ENCODE measurements around the gene NPB.

NPB gene

GRCh38 chr17:81870131-81870980 lies 31.7 kb upstream of the NPB start:
- peak; percentile 52 for DNase-seq

DNA sequence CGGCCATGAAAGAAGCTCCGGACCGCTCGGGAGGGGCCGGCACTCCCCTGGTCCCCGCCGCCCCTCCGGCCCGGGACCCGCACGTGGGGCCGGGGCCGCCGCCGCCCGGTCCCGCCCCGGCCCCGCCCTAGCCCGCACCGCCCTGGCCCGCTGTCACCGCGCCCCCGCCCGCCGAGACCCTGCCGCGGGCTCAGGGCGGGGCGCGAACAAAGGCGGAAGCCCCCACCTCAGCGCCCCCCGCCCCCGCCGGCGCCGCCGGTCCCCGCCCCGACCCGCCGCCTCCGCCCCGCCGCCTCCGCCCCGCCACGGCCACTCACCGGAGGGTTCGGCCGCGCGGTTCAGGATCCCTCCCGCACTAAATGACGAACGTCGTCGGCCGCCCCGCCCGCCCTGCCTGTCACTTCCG lies 31.1 kb upstream of the NPB start, which contains the start of gene ARHGDIA:
Gene ARHGDIA (minus strand): TSS at position 357 of the 406 bp plus-strand sequence. CDS start 1,407 bp downstream, outside the sequence.
- DNase-seq = no peak

- peak; percentile 97 for DNase-seq
Observed at GRCh38 chr17:81871387-81872230, 30.4 kb upstream of the NPB start.

- no peak for DNase-seq
Observed at GRCh38 chr17:81877569-81877968, 24.5 kb upstream of the NPB start.

DNA sequence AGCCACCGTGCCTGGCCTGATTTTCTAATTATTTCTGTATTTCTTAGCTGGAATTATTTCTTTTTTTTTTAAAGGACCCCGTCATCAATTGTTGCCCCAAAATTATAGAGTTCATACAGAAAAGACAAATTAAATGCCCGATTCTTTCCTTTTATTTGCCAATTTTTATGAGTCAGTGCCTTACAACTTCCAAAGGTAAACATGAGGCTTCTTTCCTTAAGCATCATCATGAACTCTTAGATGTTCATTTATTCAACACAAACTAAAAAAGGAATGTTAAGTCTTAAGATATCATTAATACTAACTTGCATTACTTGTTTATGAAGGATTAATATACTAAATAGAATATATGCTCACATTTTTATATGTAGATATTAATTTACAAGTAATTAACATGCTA lies 23.7 kb upstream of the NPB start:
- DNase-seq = no peak

DNA sequence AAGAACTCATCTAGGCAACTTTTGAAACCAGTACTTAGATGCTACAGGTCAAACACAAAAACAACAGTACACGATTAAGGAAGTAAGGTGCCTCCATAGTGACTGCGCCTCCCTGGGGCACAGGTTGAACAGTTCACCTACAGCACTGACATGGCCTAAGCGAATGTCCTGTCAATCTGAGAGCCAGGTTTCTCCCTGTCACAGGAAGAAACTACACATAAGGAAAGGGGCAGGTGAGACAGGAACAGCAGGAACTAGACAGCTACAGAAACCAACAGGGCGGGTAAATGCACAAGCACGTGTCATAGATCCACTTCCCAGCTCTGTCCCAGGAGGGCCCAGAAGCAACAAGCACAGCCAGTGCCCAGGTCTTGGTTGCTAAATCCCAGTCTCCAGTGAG lies 22.9 kb upstream of the NPB start:
- DNase-seq = no peak

DNA sequence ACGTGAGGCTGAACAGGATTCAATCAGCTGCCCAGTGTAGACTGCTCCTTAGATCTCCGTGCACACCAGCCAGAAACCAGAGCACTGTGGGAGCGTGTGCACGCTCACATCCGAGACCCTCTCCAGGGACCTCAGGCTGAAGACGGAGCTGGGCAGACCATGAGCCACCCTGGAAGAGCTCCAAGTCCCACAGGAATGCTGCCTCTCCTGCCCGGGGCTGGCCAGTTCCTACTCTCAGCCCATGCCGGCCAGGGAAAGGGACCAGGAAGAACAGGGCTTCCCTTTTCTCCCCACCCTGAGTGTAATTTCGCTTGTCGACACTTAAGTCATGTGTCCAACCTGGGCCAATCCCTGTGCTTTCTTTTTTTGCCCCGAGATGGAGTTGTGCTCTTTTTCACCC lies 17.5 kb upstream of the NPB start:
- no peak for DNase-seq

DNA sequence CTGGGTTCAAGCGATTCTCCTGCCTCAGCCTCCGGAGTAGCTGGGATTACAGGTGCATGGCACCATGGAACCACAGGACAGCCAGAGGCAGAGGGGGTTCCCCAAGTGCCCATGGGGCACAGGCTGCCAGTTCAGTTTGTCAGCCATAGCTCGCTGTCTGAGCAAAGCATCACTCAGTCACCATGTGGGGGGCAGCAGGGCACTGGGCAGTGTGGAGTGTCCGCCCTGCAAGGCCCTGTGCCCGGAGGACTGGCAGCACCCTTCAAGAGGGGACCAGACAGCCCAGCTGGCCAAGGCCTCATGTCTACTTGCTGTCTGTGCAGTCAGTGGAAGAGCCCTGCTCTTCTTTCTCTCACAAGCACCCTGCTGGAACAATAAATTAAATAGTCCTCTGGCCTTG lies 17.1 kb upstream of the NPB start:
- DNase-seq = no peak

DNA sequence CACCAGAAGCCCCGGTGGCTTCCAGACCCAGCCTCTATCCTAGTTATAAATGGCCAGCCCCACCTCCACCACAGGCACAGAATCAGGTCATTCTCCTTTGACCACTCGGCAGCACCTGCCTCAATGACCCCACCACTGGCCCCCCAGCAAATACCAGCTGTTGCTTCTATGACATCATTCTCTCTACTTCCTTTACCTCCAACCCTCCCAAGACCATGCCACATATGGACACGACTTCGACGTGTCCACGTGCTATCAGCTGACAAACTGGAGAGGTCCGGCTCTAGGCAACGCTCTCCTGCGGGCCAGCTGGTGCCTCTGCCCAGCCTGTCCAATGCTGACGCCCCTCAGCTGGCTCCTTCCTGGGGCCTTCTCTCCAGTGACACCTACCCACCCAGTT lies 16.6 kb upstream of the NPB start:
- no peak for DNase-seq

- DNase-seq = no peak
Observed at GRCh38 chr17:81885869-81886548, 16.0 kb upstream of the NPB start.

DNA sequence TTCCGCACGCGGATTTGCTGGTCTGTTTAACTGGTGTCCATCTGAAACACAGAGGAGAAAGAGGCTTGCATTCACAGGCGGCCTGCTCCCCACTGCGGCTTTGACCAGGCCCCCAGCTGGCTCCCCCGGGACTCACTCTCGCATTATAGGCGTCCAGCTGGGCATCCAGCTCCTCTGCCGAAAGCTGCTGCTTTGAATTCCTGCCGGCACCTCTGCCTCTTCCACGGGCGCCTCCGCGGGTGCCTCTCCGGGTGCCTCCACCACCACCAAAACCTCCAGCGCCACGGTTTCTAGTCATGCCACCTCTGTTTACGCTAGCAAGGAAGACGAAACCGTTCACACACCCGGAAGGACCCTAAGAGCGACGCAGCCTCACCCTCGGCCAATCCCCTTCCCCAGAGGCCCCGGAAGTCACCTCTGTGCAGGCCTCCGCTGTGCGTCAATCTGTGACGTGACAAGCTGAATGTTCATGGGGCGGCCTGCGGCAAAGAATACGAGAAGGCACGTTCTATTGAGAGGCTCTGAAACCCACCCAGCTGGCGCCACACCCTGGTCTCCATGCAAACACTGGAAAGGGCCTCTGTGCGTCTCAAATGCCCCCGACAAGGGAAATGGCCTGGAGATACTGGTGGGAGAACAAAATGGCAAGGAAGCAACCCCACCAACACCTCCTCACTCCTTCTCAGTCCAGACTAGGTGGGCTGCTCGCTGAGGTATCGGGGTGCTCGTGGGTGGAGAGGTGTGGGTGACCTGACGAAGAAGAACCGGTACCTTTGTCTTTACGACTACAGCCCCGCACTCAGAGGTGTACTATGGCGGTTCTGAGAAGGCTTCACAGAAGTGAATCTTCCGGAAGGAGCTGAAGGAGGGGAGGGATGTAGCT lies 13.7 kb upstream of the NPB start:
- DNase-seq = no peak

DNA sequence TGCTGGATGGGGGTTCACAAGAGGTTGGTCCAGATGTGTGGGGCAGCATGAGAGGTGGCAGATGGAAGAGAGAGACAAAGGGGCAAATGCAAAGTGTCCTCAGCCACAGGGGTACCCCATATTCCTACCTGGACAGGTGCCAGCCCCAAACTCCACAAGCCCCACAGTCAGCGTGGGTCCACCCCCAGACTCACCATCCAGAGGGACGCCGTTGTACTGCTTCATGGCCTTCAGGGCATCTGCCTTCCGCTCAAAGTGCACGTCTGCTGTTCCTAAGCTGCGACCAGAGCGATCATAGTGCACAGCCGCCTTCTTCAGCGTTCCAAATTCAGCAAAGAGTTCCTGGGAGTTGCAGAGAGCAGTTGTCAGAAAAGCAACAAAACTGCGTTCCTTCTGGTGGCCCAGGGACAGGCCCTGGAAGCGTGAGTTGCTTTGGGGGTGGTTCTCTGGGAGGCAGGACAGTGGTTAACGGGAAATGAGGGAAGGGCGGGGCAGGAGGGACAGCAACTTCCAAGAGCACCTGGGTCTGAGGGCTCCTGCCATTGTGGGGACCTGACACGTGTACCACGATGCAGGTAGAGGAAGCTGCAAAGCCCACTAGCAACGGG lies 12.9 kb upstream of the NPB start:
- DNase-seq = no peak

- DNase-seq = no peak
Observed at GRCh38 chr17:81889602-81890001, 12.4 kb upstream of the NPB start.

GRCh38 chr17:81890447-81891302 lies 11.4 kb upstream of the NPB start:
- DNase-seq = peak; percentile 45

GRCh38 chr17:81891303-81891552 lies 10.8 kb upstream of the NPB start:
- DNase-seq = no peak

GRCh38 chr17:81895400-81895799 lies 6.6 kb upstream of the NPB start:
- no peak for DNase-seq

GRCh38 chr17:81898029-81898866 lies 3.8 kb upstream of the NPB start:
- DNase-seq = no peak

DNA sequence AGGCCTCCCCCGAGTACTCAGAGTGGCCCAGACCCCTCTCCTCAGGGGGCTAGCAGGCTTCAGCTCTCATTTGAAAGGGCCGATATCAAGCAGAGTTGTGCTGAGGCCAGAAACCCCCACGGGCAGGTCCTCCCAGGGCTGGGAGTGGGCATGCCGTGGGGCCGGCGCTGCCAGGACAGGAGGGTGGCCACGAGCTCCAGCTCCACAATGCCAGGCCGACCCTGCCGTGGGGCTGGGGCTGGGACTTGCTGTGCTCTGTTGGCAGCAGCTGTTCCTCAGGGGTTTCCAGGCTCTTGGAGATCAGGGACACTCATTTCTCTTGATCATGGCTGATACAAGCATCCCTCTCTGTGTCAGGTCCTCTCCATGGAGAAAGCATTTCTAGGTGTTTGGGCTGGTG lies 3.2 kb upstream of the NPB start:
- no peak for DNase-seq

GRCh38 chr17:81899514-81900166 lies 2.4 kb upstream of the NPB start:
- no peak for DNase-seq
